ENCODE measurements around the gene PTCD1. TPM values are rescaled to one million over a fixed set of nuclear protein-coding genes. Genes with fewer than 3 reads are reported as not detected.

PTCD1 gene
- total and polyA plus RNA-seq, 9 of the 15 experiments (the other 6 are each of a cell fraction or from before 2014, with no cell fraction given) = 0.46 to 17.1 (median 6.2) TPM

- TF ChIP-seq HDAC1 (IDR thresholded peaks at IDR 0.05) (peak in 1 of 2 experiments; percentile 88; a peak in 2 of 4 replicates), PTRF (tag; IDR thresholded peaks at IDR 0.05) (no peak), POLR2B (IDR thresholded peaks at IDR 0.05; ENCODE audit: low read depth, partially characterized antibody) (no peak), ATF2 (CRISPR knock-in tag; IDR thresholded peaks at IDR 0.05) (no peak), CBFA2T2 (conservative IDR thresholded peaks at IDR 0.05) (no peak), ZZZ3 (IDR thresholded peaks at IDR 0.05) (no peak), TCF3 (CRISPR knock-in tag; IDR thresholded peaks at IDR 0.05) (peak; percentile 58), BACH1 (tag; IDR thresholded peaks at IDR 0.05) (no peak), ZNF655 (CRISPR knock-in tag; IDR thresholded peaks at IDR 0.05) (no peak), HNRNPUL1 (IDR thresholded peaks at IDR 0.05; ENCODE audit: low read length) (no peak), ATF3 (IDR thresholded peaks at IDR 0.05) (no peak), ATF3 (CRISPR knock-in tag; conservative IDR thresholded peaks at IDR 0.05) (no peak), KLF1 (tag; IDR thresholded peaks at IDR 0.05) (no peak), ZNF644 (tag; IDR thresholded peaks at IDR 0.05; ENCODE audit: low read depth) (no peak), C11orf30 (IDR thresholded peaks at IDR 0.05; ENCODE audit: low read depth) (peak; percentile 79), NRF1 (conservative IDR thresholded peaks at IDR 0.05 in 1 of 2, IDR thresholded peaks at IDR 0.05 in 1 of 2) (peak in 1 of 2 experiments; percentile 18; a peak in 1 of 4 replicates), CHD1 (IDR thresholded peaks at IDR 0.05; ENCODE audit: low read length) (no peak), SRSF1 (IDR thresholded peaks at IDR 0.05; ENCODE audit: low read depth, low read length) (no peak), MIER1 (IDR thresholded peaks at IDR 0.05; ENCODE audit: low read depth) (no peak), PHF20 (IDR thresholded peaks at IDR 0.05; ENCODE audit: partially characterized antibody) (no peak), ZNF79 (CRISPR knock-in tag; IDR thresholded peaks at IDR 0.05; ENCODE audit: low read depth) (no peak), ZNF197 (CRISPR knock-in tag; IDR thresholded peaks at IDR 0.05; ENCODE audit: low read depth) (no peak), ZNF518B (CRISPR knock-in tag; IDR thresholded peaks at IDR 0.05) (no peak), RAD51 (IDR thresholded peaks at IDR 0.05; ENCODE audit: borderline replicate concordance, low read depth) (no peak)
Measured at GRCh38 chr7:99369767-99370391, 68.7 kb downstream of the PTCD1 start (continued).
